Upper lobe of left lung (tissue), 4 donors: ENCODE measurements around the gene TRPC1.

Source experiments
- EP300 ChIP-seq, 4 donors: sonication (generic); formaldehyde crosslinking; IDR thresholded peaks; one replicate each; pipeline ENCODE4 v1.5.1; 2017; ENCODE audit warnings: antibody characterized with exemption in 4 of 4, control low read depth in 2 of 4
- POLR2A ChIP-seq, 4 donors: fragments of 450-650 bp; IDR thresholded peaks; one replicate each; pipeline ENCODE4 v1.5.1; 2016 to 2017; ENCODE audit warnings: antibody characterized with exemption in 4 of 4, mild to moderate bottlenecking in 2 of 4
- POLR2AphosphoS5 ChIP-seq, 2 donors: sonication (generic); formaldehyde crosslinking; IDR thresholded peaks; one replicate each; pipeline ENCODE4 v1.5.1; 2017; ENCODE audit warnings: antibody characterized with exemption in 2 of 2
- TF ChIP-seq, protein P1 (sequence below), 6 experiments: fragments of 450-650 bp in 4 of 6; fragments of 200-600 bp in 2 of 6; sonication (generic) in 2 of 6; IDR thresholded peaks; one replicate each; pipeline ENCODE4 v1.5.1; 2016 to 2019; ENCODE audit warnings: antibody characterized with exemption in 6 of 6

DNA sequence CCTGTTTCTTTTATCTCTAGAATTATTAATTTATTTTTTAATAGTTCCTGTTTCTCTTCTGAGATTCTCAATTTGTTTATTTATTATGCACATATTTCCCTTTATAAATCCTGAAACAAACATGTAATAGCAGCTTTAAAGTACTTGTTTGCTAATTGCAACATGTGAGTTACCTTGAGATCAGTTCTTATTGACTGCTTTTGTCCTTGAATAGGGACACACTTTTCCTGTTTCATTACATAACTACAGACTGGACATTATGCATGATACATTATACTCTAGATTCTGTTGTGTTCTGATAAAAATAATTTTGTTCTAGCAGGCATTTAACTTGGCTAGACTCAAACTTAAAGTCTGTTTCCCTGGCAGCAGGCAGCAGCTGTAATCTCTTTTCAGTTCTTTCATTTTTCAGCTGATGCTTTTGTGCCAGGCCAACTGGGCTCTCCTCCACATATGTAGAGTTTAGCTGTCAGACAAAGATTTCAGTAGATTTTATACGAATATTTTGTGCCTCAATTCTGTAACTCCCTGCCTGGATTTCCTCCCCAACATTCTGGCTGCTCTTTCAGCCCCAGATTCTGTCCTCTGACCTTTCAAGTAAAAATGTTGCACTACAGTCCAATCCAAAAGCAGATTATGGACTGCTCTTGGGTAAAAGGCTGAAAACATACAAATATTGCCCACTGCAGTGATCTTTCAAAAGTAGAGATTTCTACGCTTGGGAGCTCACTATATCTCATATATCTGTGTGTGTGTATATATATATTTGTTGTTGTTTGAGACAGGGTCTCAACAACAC is 123.1 kb downstream of the TRPC1 start:
- TF ChIP-seq POLR2A (IDR thresholded peaks at IDR 0.05) (no peak), POLR2AphosphoS5 (IDR thresholded peaks at IDR 0.05) (no peak), EP300 (IDR thresholded peaks at IDR 0.05) (no peak)
- TF ChIP-seq, protein P1, sequence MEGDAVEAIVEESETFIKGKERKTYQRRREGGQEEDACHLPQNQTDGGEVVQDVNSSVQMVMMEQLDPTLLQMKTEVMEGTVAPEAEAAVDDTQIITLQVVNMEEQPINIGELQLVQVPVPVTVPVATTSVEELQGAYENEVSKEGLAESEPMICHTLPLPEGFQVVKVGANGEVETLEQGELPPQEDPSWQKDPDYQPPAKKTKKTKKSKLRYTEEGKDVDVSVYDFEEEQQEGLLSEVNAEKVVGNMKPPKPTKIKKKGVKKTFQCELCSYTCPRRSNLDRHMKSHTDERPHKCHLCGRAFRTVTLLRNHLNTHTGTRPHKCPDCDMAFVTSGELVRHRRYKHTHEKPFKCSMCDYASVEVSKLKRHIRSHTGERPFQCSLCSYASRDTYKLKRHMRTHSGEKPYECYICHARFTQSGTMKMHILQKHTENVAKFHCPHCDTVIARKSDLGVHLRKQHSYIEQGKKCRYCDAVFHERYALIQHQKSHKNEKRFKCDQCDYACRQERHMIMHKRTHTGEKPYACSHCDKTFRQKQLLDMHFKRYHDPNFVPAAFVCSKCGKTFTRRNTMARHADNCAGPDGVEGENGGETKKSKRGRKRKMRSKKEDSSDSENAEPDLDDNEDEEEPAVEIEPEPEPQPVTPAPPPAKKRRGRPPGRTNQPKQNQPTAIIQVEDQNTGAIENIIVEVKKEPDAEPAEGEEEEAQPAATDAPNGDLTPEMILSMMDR (IDR thresholded peaks at IDR 0.05), result no peak
